Fibroblast of skin of left biceps (primary cell): ENCODE results near the gene ANO10.

Experiments used
- DNase-seq, 2 experiments: peaks; one replicate each; pipeline ENCODE4 v3.0.0-alpha.2; 2013; ENCODE audit warnings: low read depth in 2 of 2

ANO10 gene

GRCh38 chr3:43346978-43347749, 274.6 kb downstream of the ANO10 start:
- DNase-seq: no peak

GRCh38 chr3:43345877-43346276, 275.9 kb downstream of the ANO10 start:
- no peak for DNase-seq

GRCh38 chr3:43345246-43345645, 276.6 kb downstream of the ANO10 start:
- DNase-seq: no peak

- no peak for DNase-seq
These were observed 277.3 kb downstream of the ANO10 start for GRCh38 chr3:43344520-43344919.

GRCh38 chr3:43343815-43344214, 278.0 kb downstream of the ANO10 start:
- no peak for DNase-seq

GRCh38 chr3:43343185-43343584, 278.6 kb downstream of the ANO10 start:
- DNase-seq: no peak

- DNase-seq: no peak
These were observed 280.0 kb downstream of the ANO10 start for GRCh38 chr3:43341788-43342187.

GRCh38 chr3:43340403-43340802, 281.4 kb downstream of the ANO10 start:
- DNase-seq: no peak

- DNase-seq: no peak
These were observed 283.5 kb downstream of the ANO10 start for GRCh38 chr3:43338295-43338694.

GRCh38 chr3:43335799-43336198, 286.0 kb downstream of the ANO10 start:
- no peak for DNase-seq

- no peak for DNase-seq
These were observed 286.8 kb downstream of the ANO10 start for GRCh38 chr3:43334976-43335375.

GRCh38 chr3:43331381-43331780, 290.4 kb downstream of the ANO10 start:
- no peak for DNase-seq

GRCh38 chr3:43330981-43331380, 290.8 kb downstream of the ANO10 start:
- peak in 1 of 2 experiments; percentile 18 for DNase-seq

- DNase-seq: no peak
These were observed 293.2 kb downstream of the ANO10 start for GRCh38 chr3:43328653-43329052.

GRCh38 chr3:43327582-43327979, 294.2 kb downstream of the ANO10 start:
- no peak for DNase-seq

GRCh38 chr3:43326891-43327581, 294.8 kb downstream of the ANO10 start:
- DNase-seq: no peak

- DNase-seq: no peak
These were observed 298.3 kb downstream of the ANO10 start for GRCh38 chr3:43323541-43323940.

- no peak for DNase-seq
These were observed 301.5 kb downstream of the ANO10 start for GRCh38 chr3:43320288-43320687.

GRCh38 chr3:43319794-43320193, 302.0 kb downstream of the ANO10 start:
- no peak for DNase-seq

GRCh38 chr3:43319376-43319775, 302.4 kb downstream of the ANO10 start:
- no peak for DNase-seq

GRCh38 chr3:43317461-43318316, 304.1 kb downstream of the ANO10 start:
- DNase-seq: no peak

GRCh38 chr3:43316783-43317460, 304.9 kb downstream of the ANO10 start:
- DNase-seq: no peak
